Measurements from ENCODE around the gene SH3RF2.

Gene SH3RF2

DNA sequence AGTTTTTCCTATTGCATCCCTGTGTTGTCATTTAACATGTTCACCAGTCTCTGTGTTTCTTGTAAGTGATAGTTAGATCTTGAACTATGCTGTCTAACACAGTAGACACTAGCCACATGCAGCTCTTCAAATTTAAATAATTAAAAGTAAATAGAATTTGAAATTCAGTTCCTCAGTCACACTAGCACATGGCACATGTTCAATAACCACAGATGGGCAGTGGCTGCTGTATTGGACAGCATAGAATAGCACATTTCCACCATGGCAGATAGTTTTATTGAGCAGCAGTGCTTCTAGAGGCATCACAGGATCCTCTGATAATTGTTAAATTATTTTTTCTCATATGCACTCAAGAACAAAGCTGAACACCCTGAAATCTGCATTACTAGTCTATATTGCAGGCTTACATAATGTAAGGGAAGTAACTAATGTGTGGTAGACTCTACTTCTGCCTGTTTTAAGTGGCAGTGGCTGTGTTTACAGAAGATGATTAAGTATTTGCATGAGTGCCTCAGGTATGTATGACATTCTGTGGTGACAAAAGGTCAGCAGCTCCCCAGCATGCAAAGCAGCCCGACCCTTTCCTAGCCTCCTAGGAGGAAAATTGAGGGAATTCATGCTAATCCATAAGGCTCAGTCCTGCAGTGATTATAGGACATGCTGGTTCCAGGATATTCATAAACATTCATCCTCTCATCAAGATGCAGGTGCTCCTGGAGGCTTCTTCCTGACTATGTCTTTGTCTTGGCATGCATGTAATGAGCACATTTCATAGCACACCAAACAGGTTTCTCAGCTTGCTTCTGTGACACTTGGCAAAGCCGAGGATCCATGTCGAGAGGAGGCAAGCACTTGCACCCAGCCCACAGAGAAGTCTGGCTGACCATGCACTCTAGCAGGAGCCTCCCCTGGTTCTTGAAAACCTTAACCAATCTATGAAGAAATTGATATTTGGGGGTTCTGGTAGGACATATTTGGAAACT is 45.5 kb downstream of the SH3RF2 start:
- Histone ChIP-seq H3K4me2 (ENCODE audit: low read length) (no peak overlapping the region), H3K27ac (ENCODE audit: low read depth, low read length) (no peak overlapping the region), H3K27me3 (ENCODE audit: insufficient read depth, low read length, poor library complexity) (no peaks in the 10 kb centered on the region), H2AK5ac (ENCODE audit: low read length) (no peak overlapping the region), H3K79me2 (ENCODE audit: control insufficient read depth, insufficient read depth, low read length) (no peaks in the 10 kb centered on the region), H3K56ac (ENCODE audit: low read length) (no peak overlapping the region), H2BK5ac (ENCODE audit: low read length) (no peak overlapping the region), H3K4me1 (ENCODE audit: control insufficient read depth, low read depth, low read length) (peaks cover 5% of the 10 kb centered on the region), H2BK15ac (replicated peaks; ENCODE audit: low read depth) (peak overlapping the region; percentile 25), H3K23ac (ENCODE audit: low read length) (no peak overlapping the region), H3K79me1 (ENCODE audit: low read length) (no peaks in the 10 kb centered on the region), H2BK120ac (ENCODE audit: low read depth, low read length) (no peak overlapping the region), H3K9ac (ENCODE audit: low read length) (no peak overlapping the region), H3K36me3 (ENCODE audit: control insufficient read depth, insufficient read depth, low read length) (no peaks in the 10 kb centered on the region), H3K4me3 (ENCODE audit: low read length) (no peak overlapping the region), H3K4ac (ENCODE audit: low read depth, low read length) (no peak overlapping the region), H4K5ac (ENCODE audit: low read length) (no peak overlapping the region), H4K8ac (ENCODE audit: low read depth, low read length) (no peak overlapping the region), H3K18ac (ENCODE audit: low read length) (no peak overlapping the region)
- DNase-seq = no peak
- no CpG with 5 or more reads among the region's 3 CpGs for WGBS (ENCODE audit: extremely low coverage, insufficient coverage, low lambda C conversion rate)

GRCh38 chr5:145982572-145983318 is 46.4 kb downstream of the SH3RF2 start:
- peaks cover 5% of the 10 kb centered on the region for H3K4me1 ChIP-seq (ENCODE audit: control insufficient read depth, low read depth, low read length)
- no peak overlapping the region for H3K4me3 ChIP-seq (ENCODE audit: low read length)
- H3K79me2 ChIP-seq (ENCODE audit: control insufficient read depth, insufficient read depth, low read length) = no peaks in the 10 kb centered on the region
- H3K4me2 ChIP-seq (ENCODE audit: low read length) = no peak overlapping the region
- H3K23ac ChIP-seq (ENCODE audit: low read length) = no peak overlapping the region
- no peak overlapping the region for H2BK15ac ChIP-seq (replicated peaks; ENCODE audit: low read depth)
- no peaks in the 10 kb centered on the region for H3K36me3 ChIP-seq (ENCODE audit: control insufficient read depth, insufficient read depth, low read length)
- no peak overlapping the region for H4K8ac ChIP-seq (ENCODE audit: low read depth, low read length)
- H2BK120ac ChIP-seq (ENCODE audit: low read depth, low read length) = no peak overlapping the region
- no peak overlapping the region for H2BK5ac ChIP-seq (ENCODE audit: low read length)
- no peak overlapping the region for H3K18ac ChIP-seq (ENCODE audit: low read length)
- no CpG with 5 or more reads among the region's 3 CpGs for whole genome bisulfite sequencing (ENCODE audit: extremely low coverage, insufficient coverage, low lambda C conversion rate)
- H3K4ac ChIP-seq (ENCODE audit: low read depth, low read length) = no peak overlapping the region
- no peak overlapping the region for H3K56ac ChIP-seq (ENCODE audit: low read length)
- H2AK5ac ChIP-seq (ENCODE audit: low read length) = no peak overlapping the region
- DNase-seq = no peak
- H3K79me1 ChIP-seq (ENCODE audit: low read length) = no peaks in the 10 kb centered on the region
- no peak overlapping the region for H4K5ac ChIP-seq (ENCODE audit: low read length)
- no peaks in the 10 kb centered on the region for H3K27me3 ChIP-seq (ENCODE audit: insufficient read depth, low read length, poor library complexity)
- H3K27ac ChIP-seq (ENCODE audit: low read depth, low read length) = no peak overlapping the region
- no peak overlapping the region for H3K9ac ChIP-seq (ENCODE audit: low read length)

GRCh38 chr5:145983446-145983845 is 47.1 kb downstream of the SH3RF2 start:
- no peak overlapping the region for H4K8ac ChIP-seq (ENCODE audit: low read depth, low read length)
- H3K4me3 ChIP-seq (ENCODE audit: low read length) = no peak overlapping the region
- H3K18ac ChIP-seq (ENCODE audit: low read length) = no peak overlapping the region
- no peak overlapping the region for H3K56ac ChIP-seq (ENCODE audit: low read length)
- no peak overlapping the region for H3K4me2 ChIP-seq (ENCODE audit: low read length)
- DNase-seq = no peak
- no peak overlapping the region for H3K27ac ChIP-seq (ENCODE audit: low read depth, low read length)
- H2AK5ac ChIP-seq (ENCODE audit: low read length) = no peak overlapping the region
- H3K27me3 ChIP-seq (ENCODE audit: insufficient read depth, low read length, poor library complexity) = no peaks in the 10 kb centered on the region
- no peaks in the 10 kb centered on the region for H3K36me3 ChIP-seq (ENCODE audit: control insufficient read depth, insufficient read depth, low read length)
- peaks cover 5% of the 10 kb centered on the region for H3K4me1 ChIP-seq (ENCODE audit: control insufficient read depth, low read depth, low read length)
- H3K23ac ChIP-seq (ENCODE audit: low read length) = no peak overlapping the region
- H2BK5ac ChIP-seq (ENCODE audit: low read length) = no peak overlapping the region
- H2BK120ac ChIP-seq (ENCODE audit: low read depth, low read length) = no peak overlapping the region
- no peak overlapping the region for H2BK15ac ChIP-seq (replicated peaks; ENCODE audit: low read depth)
- H4K5ac ChIP-seq (ENCODE audit: low read length) = no peak overlapping the region
- H3K4ac ChIP-seq (ENCODE audit: low read depth, low read length) = no peak overlapping the region
- no peaks in the 10 kb centered on the region for H3K79me1 ChIP-seq (ENCODE audit: low read length)
- no peaks in the 10 kb centered on the region for H3K79me2 ChIP-seq (ENCODE audit: control insufficient read depth, insufficient read depth, low read length)
- no peak overlapping the region for H3K9ac ChIP-seq (ENCODE audit: low read length)
- no CpG with 5 or more reads among the region's 2 CpGs for WGBS (ENCODE audit: extremely low coverage, insufficient coverage, low lambda C conversion rate)

GRCh38 chr5:145984072-145984471 is 47.7 kb downstream of the SH3RF2 start:
- DNase-seq = no peak
- H3K9ac ChIP-seq (ENCODE audit: low read length) = no peak overlapping the region
- H2BK120ac ChIP-seq (ENCODE audit: low read depth, low read length) = no peak overlapping the region
- no peak overlapping the region for H4K8ac ChIP-seq (ENCODE audit: low read depth, low read length)
- no CpG with 5 or more reads among the region's 2 CpGs for WGBS (ENCODE audit: extremely low coverage, insufficient coverage, low lambda C conversion rate)
- no peak overlapping the region for H3K4ac ChIP-seq (ENCODE audit: low read depth, low read length)
- H3K36me3 ChIP-seq (ENCODE audit: control insufficient read depth, insufficient read depth, low read length) = no peaks in the 10 kb centered on the region
- H3K4me3 ChIP-seq (ENCODE audit: low read length) = no peak overlapping the region
- no peak overlapping the region for H2BK15ac ChIP-seq (replicated peaks; ENCODE audit: low read depth)
- no peaks in the 10 kb centered on the region for H3K79me2 ChIP-seq (ENCODE audit: control insufficient read depth, insufficient read depth, low read length)
- no peaks in the 10 kb centered on the region for H3K27me3 ChIP-seq (ENCODE audit: insufficient read depth, low read length, poor library complexity)
- no peak overlapping the region for H2AK5ac ChIP-seq (ENCODE audit: low read length)
- H3K4me1 ChIP-seq (ENCODE audit: control insufficient read depth, low read depth, low read length) = peaks cover 3% of the 10 kb centered on the region
- no peak overlapping the region for H4K5ac ChIP-seq (ENCODE audit: low read length)
- H3K27ac ChIP-seq (ENCODE audit: low read depth, low read length) = no peak overlapping the region
- H3K23ac ChIP-seq (ENCODE audit: low read length) = no peak overlapping the region
- no peak overlapping the region for H3K4me2 ChIP-seq (ENCODE audit: low read length)
- H3K56ac ChIP-seq (ENCODE audit: low read length) = no peak overlapping the region
- no peak overlapping the region for H2BK5ac ChIP-seq (ENCODE audit: low read length)
- no peak overlapping the region for H3K18ac ChIP-seq (ENCODE audit: low read length)
- no peaks in the 10 kb centered on the region for H3K79me1 ChIP-seq (ENCODE audit: low read length)

- H3K4me2 ChIP-seq (ENCODE audit: low read length) = no peak overlapping the region
- no peak overlapping the region for H3K27ac ChIP-seq (ENCODE audit: low read depth, low read length)
- no peak overlapping the region for H2BK15ac ChIP-seq (replicated peaks; ENCODE audit: low read depth)
- H3K18ac ChIP-seq (ENCODE audit: low read length) = no peak overlapping the region
- H3K27me3 ChIP-seq (ENCODE audit: insufficient read depth, low read length, poor library complexity) = no peaks in the 10 kb centered on the region
- DNase-seq = no peak
- H3K4me3 ChIP-seq (ENCODE audit: low read length) = no peak overlapping the region
- no CpG with 5 or more reads among the region's 1 CpG for WGBS (ENCODE audit: extremely low coverage, insufficient coverage, low lambda C conversion rate)
- no peaks in the 10 kb centered on the region for H3K79me1 ChIP-seq (ENCODE audit: low read length)
- H4K5ac ChIP-seq (ENCODE audit: low read length) = no peak overlapping the region
- H3K9ac ChIP-seq (ENCODE audit: low read length) = no peak overlapping the region
- no peak overlapping the region for H3K4ac ChIP-seq (ENCODE audit: low read depth, low read length)
- H2AK5ac ChIP-seq (ENCODE audit: low read length) = no peak overlapping the region
- no peak overlapping the region for H3K23ac ChIP-seq (ENCODE audit: low read length)
- no peaks in the 10 kb centered on the region for H3K4me1 ChIP-seq (ENCODE audit: control insufficient read depth, low read depth, low read length)
- no peak overlapping the region for H4K8ac ChIP-seq (ENCODE audit: low read depth, low read length)
- H2BK120ac ChIP-seq (ENCODE audit: low read depth, low read length) = no peak overlapping the region
- H3K56ac ChIP-seq (ENCODE audit: low read length) = no peak overlapping the region
- no peak overlapping the region for H2BK5ac ChIP-seq (ENCODE audit: low read length)
- no peaks in the 10 kb centered on the region for H3K79me2 ChIP-seq (ENCODE audit: control insufficient read depth, insufficient read depth, low read length)
- no peaks in the 10 kb centered on the region for H3K36me3 ChIP-seq (ENCODE audit: control insufficient read depth, insufficient read depth, low read length)
Measured at GRCh38 chr5:145987856-145988255, 51.5 kb downstream of the SH3RF2 start.
